ENCODE measurements around the gene HTT. TPM values are rescaled to one million over a fixed set of nuclear protein-coding genes. Genes with fewer than 3 reads are reported as not detected.

HTT gene
- total RNA-seq, 2 donors from 2014 or later: 37.8 to 97.8 TPM

DNA sequence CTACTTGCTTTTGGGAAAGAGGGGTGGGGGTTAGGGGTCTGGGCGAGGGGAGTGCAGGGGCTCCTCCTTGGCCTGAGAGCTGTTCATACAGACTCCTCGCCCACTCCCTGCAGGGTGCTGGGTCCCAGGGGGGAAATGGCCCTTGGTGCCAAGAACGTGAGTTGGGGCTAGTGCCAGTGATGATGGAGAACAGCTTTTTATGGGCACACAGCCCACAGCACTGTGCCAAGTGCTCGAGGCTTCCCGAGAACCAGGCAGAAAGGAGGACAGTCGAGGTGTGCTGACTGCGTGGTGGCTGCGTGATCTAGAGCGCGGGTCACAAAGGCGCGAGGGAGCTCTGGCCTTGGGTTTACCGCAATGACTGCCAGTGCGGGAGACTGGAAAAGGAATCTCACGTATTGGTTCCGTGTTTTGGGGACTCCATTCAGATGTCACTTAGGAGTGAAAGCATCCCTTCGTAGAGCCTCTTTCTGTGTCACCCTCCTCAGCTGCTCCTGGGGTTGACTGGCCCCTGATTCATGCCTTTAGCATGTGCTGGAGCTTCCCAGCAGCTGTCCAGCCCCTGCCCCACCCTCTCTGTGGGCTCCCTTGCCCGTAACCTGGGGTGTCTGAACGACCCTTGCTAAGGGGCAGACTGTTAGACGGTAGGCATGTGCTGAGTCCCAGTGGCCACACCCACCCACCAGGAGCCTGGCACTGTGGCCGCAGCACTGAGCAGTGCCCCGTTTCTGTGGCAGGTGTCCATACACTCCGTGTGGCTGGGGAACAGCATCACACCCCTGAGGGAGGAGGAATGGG is 153.6 kb downstream of the HTT start:
- Histone ChIP-seq H3K36me3 (peaks cover 23 to 29% of the 10 kb centered on the region in 2 donors), H3K4me1 (replicated peaks) (no peaks in the 10 kb centered on the region)
- DNase-seq (ENCODE audit: low spot score): no peak

GRCh38 chr4:3228881-3229280 is 154.4 kb downstream of the HTT start:
- intact Hi-C loops (cut with DNase I): no loop called here
- Histone ChIP-seq H3K27me3 (replicated peaks; ENCODE audit: insufficient read depth) (no peaks in the 10 kb centered on the region), H3K36me3 (peaks cover 19 to 36% of the 10 kb centered on the region in 2 donors), H3K4me3 (no peak overlapping the region), H3K9me3 (no peaks in the 10 kb centered on the region), H3K27ac (no peak overlapping the region), H3K4me1 (replicated peaks) (no peaks in the 10 kb centered on the region)
- no peak for DNase-seq (ENCODE audit: low spot score)
- TF ChIP-seq CTCF (IDR thresholded peaks at IDR 0.05): no peak
- no peak for TF ChIP-seq POLR2A (IDR thresholded peaks at IDR 0.05)
- no peak for TF ChIP-seq POLR2AphosphoS5 (IDR thresholded peaks at IDR 0.05)
- WGBS: 94% methylated on average over 13 of the region's 13 CpGs

More for the DNA sequence above, 153.6 kb downstream of the HTT start:
- Histone ChIP-seq H3K9me3 (no peaks in the 10 kb centered on the region), H3K4me3 (no peak overlapping the region), H3K27ac (no peak overlapping the region), H3K27me3 (replicated peaks; ENCODE audit: insufficient read depth) (no peaks in the 10 kb centered on the region)
- 74% methylated on average over 23 of the region's 23 CpGs for WGBS
- intact Hi-C loops (cut with DNase I): no loop called here
- TF ChIP-seq CTCF (IDR thresholded peaks at IDR 0.05): no peak
- TF ChIP-seq POLR2A (IDR thresholded peaks at IDR 0.05): no peak
- TF ChIP-seq POLR2AphosphoS5 (IDR thresholded peaks at IDR 0.05): no peak

- Histone ChIP-seq H3K27ac (no peak overlapping the region), H3K4me1 (replicated peaks) (no peaks in the 10 kb centered on the region), H3K4me3 (no peak overlapping the region), H3K27me3 (replicated peaks; ENCODE audit: insufficient read depth) (no peaks in the 10 kb centered on the region), H3K36me3 (peaks cover 19 to 36% of the 10 kb centered on the region in 2 donors), H3K9me3 (no peaks in the 10 kb centered on the region)
- TF ChIP-seq POLR2AphosphoS5 (IDR thresholded peaks at IDR 0.05) (no peak), CTCF (IDR thresholded peaks at IDR 0.05) (no peak), POLR2A (IDR thresholded peaks at IDR 0.05) (no peak)
- no peak for DNase-seq (ENCODE audit: low spot score)
- intact Hi-C loops (cut with DNase I): no loop called here
- 95% methylated on average over 9 of the region's 9 CpGs for WGBS
Measured at GRCh38 chr4:3229328-3229727, 154.8 kb downstream of the HTT start.

GRCh38 chr4:3229964-3230363 is 155.5 kb downstream of the HTT start:
- WGBS: 95% methylated on average over 16 of the region's 17 CpGs
- Histone ChIP-seq H3K9me3 (no peaks in the 10 kb centered on the region), H3K4me3 (no peak overlapping the region), H3K4me1 (replicated peaks) (no peaks in the 10 kb centered on the region), H3K27me3 (replicated peaks; ENCODE audit: insufficient read depth) (no peaks in the 10 kb centered on the region), H3K27ac (no peak overlapping the region), H3K36me3 (peaks cover 19 to 36% of the 10 kb centered on the region in 2 donors)
- DNase-seq (ENCODE audit: low spot score): no peak
- TF ChIP-seq POLR2A (IDR thresholded peaks at IDR 0.05) (no peak), POLR2AphosphoS5 (IDR thresholded peaks at IDR 0.05) (no peak), CTCF (IDR thresholded peaks at IDR 0.05) (no peak)
- intact Hi-C loops (cut with DNase I): no loop called here

- WGBS: 86% methylated on average over 9 of the region's 9 CpGs
- Histone ChIP-seq H3K4me3 (no peak overlapping the region), H3K27me3 (replicated peaks; ENCODE audit: insufficient read depth) (no peaks in the 10 kb centered on the region), H3K4me1 (replicated peaks) (no peaks in the 10 kb centered on the region), H3K27ac (no peak overlapping the region), H3K36me3 (peaks cover 19 to 41% of the 10 kb centered on the region in 2 donors), H3K9me3 (no peaks in the 10 kb centered on the region)
- TF ChIP-seq POLR2AphosphoS5 (IDR thresholded peaks at IDR 0.05) (no peak), POLR2A (IDR thresholded peaks at IDR 0.05) (no peak), CTCF (IDR thresholded peaks at IDR 0.05) (no peak)
- no peak for DNase-seq (ENCODE audit: low spot score)
- intact Hi-C loops (cut with DNase I): no loop called here
Measured at GRCh38 chr4:3231471-3231870, 157.0 kb downstream of the HTT start.
